GM21717 (cell line): Measurements from ENCODE around the gene DISP2.

Source experiments
- ATAC-seq: cut with Tn5 transposase; IDR thresholded peaks from one replicate; pipeline ENCODE4 v1.9.1; 2021; ENCODE audit warnings: mild to moderate bottlenecking, moderate library complexity; ENCODE audit not compliant: unreplicated experiment

The DISP2 gene

GRCh38 chr15:40325188-40325587 lies 32.8 kb upstream of the DISP2 start:
- ATAC-seq: no peak

DNA sequence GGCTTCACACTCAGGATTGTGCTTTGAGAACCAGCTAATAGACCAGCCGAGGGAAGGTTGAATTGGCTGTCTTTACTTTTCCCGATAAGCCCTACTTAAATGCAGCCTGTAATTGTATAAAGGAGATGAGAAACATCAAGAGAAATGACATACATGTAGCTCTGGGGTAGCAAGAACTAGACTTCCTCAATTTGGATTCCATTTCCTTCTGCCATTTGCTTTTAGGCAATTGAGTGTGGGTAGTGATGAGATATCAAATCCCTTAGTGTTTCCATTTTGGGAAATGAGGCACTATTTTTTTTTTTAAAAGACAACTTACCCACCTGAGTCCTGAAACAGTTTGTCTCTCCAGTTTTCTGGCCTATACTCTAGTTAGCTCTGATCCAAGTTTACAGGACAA lies 32.3 kb upstream of the DISP2 start:
- no peak for ATAC-seq

- no peak for ATAC-seq
Measured at GRCh38 chr15:40327457-40327856, 30.6 kb upstream of the DISP2 start.

DNA sequence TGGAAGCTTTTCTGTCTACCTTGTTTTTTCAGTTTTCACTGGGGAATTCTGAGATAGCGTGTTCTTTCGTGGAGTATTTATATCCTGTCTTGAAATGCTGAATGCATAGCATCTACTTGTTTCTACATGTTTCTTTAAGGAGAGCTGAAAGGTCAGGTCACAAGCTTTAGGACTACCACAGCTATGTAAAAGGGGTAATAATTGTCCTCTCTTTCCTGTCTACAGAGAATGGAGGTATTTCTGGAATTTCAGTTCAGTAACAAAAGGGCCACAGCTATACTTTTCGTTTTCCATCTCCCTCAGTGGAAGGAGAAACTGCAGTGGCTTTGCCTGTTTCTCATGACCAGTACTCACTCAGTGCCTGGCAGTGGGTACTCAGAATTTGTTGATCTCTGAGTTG lies 29.8 kb upstream of the DISP2 start:
- no peak for ATAC-seq

- ATAC-seq: no peak
Measured at GRCh38 chr15:40328751-40329150, 29.3 kb upstream of the DISP2 start.

GRCh38 chr15:40329804-40330203 lies 28.2 kb upstream of the DISP2 start:
- ATAC-seq: no peak

GRCh38 chr15:40330368-40330836 lies 27.6 kb upstream of the DISP2 start:
- ATAC-seq: no peak

DNA sequence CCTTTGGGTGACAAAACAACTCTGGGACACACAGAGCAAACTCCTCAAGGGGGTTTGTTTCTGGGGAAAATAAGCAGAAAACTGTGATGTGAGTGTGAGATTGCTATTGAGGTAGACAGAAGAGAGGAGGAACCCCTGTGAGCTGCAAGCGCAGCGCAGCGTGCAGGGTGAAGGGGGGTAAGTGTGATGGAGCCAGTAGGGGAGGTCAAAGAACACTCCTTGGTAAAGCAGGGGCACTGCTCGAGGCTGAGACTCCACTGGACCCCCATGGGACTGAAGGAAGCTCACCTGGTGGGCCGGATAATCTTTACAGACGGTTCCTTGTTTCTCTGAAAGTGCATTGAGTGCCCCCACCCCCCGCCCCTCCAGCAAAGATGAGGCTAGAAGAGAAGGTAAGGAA lies 27.0 kb upstream of the DISP2 start:
- ATAC-seq: no peak

DNA sequence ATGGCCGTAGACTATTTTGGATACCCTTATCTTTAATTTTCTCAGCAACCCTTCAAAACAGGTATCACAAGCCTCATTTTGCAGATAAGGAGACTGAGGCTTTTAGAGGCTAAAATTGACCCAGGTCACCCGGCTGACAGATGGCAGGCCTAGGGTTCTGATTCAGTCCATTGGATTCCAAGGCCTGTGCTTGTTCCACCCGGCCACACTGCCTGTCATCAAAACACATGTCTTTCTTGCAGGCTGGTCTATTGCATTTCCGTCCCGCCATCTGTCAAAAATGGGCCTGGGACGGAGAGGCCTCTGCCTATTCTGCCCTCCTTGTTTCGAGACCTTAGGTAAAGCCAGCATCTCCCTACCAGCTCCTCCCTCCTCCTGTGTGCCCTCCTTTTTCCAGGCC lies 26.4 kb upstream of the DISP2 start:
- ATAC-seq: no peak

DNA sequence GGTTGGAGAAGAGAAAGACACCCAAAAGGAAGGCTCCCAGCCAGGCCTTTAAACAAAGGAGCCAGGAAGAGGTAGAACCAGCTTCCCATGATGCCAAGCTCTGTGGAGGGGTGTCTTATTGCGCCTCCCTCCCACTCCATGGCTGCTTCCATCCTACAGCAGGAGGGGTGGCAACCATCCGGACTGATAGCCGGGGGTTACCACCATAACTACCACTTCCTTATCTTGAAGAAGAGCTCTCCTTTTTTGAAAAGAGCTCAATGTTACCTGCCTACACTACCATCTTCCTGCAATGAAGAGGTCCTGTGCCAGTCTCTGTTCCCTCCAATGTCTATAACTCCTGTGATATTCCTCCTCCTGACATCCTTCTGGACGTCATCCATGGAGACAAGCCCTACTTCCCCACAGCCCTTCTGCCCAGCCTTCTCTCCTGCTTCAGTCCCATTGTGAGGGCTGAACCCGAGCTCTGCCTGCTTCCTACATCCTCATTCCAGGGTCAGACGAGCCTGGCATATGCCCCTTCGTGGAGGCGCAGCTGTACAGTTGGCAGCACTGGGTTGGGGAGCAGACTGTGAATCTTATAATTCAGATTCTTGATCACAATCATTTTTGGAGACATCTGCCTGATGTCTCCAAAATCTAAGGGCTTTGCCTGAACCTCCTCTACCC lies 25.8 kb upstream of the DISP2 start:
- ATAC-seq: no peak

- ATAC-seq: no peak
Measured at GRCh38 chr15:40333922-40334492, 24.0 kb upstream of the DISP2 start.

- ATAC-seq: no peak
Measured at GRCh38 chr15:40334541-40334940, 23.5 kb upstream of the DISP2 start.

GRCh38 chr15:40334941-40335795 lies 22.9 kb upstream of the DISP2 start:
- no peak for ATAC-seq

- ATAC-seq: no peak
Measured at GRCh38 chr15:40335938-40336743, 21.9 kb upstream of the DISP2 start.

DNA sequence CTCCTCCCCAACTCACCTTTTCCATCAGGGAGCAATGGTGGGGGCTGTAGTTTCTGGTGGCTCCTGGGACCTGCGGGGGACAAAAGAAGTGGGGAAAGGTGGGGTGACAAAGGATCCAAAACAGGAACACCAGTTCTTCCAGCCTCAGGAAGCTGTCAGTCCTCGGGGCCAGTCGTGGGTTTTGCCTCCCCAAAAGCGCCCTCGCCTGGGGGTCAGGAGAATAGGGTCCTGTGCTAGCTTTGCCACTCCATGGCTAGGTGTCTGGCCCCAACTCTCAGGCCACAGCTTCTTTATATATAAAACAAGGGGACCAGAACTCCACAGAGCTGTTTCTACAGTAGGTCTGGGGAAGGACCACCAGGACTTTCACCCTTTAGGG lies 21.3 kb upstream of the DISP2 start:
- ATAC-seq: no peak

DNA sequence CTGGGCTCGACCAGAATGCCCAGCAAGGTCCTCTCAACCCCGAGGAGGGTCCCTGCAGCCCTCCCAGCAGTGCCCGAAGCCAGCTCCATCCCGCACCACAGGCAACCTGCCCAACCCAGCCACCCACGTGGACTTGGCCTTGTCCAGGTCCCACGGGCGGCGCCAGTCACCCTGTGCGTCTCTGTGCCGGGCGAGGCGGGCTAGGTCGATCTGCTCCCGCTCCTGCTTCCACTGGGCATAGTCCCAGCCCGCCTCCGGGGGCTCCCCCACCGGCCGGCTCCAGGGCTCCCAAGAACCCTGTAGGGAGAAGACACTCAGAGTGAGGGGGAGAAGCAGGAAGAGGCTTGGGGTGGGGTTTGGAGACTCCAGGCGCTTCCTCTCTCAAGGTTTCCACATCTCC lies 20.4 kb upstream of the DISP2 start:
- ATAC-seq: no peak

DNA sequence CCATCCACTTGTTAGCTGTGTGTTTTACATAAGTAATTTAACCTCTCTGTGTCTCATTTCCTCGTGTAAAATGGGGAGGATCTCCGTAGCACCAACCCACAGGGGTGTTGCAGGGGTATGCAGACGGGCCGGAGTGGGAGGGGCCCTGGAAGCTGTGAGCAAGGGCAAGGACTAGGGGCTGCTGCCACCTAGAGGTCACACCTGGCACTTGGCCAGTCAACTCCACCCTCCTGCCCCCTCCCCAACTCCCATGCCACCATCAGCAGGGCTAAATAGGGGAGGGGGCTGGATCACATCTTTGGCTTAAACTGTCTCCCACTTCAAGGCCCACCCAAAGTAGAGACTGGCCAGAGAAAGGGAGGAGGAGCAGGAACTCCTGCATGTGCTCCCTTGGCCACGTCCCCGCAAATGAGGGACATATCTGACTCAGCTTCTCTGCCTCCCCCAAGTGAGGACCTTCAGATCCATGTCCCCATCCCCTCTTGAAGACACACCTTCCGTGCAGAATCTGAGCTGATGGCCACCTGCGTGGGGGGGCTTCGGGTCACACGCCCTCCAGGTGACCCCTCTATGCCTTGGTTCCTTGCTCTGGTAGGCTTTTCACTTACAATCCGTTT lies 19.9 kb upstream of the DISP2 start:
- ATAC-seq: no peak

- ATAC-seq: no peak
Measured at GRCh38 chr15:40338921-40339620, 18.9 kb upstream of the DISP2 start.

GRCh38 chr15:40339621-40339945 lies 18.4 kb upstream of the DISP2 start:
- ATAC-seq: no peak

DNA sequence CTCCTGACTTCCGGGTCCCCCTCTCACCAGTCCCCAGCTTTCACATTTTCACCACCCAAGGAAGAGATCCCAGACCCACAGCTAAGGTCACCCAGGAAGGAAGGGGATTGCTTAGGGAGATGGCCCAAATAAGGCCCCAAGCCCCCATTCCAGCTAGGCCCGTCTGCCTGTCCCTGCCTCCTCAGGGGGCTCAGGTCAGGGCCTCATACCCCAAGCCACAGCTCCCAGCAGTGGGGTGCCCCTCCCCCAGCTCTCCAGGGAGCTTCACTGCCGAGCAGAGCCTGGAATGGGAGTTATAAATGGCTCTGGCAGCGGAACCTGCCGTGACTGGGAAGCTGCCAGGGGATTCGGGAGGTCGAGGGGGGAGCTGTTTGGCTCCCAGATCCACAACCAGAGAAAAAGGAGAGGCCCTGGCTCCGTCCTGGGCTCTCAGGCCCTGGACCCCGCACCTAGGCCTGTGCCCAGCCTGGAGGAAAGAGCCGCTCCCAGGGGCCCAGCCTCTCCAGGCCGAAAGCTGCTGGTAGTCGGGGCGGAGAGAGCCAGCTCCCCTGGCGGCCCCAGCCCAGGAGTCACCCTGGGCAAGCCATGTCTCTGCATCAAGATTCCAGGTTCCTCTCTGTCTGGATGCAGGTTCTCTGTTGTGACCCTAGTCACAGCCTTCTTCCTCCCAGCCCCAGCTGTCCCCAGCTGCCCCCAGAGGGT lies 17.8 kb upstream of the DISP2 start:
- ATAC-seq: no peak
